NCI-H2107 (cell line): ENCODE measurements around the gene ERO1B.

Source experiments
- DNase-seq: peaks from one replicate; lab custom pipeline; 2025; lab: John Stamatoyannopoulos, UW

The ERO1B gene

DNA sequence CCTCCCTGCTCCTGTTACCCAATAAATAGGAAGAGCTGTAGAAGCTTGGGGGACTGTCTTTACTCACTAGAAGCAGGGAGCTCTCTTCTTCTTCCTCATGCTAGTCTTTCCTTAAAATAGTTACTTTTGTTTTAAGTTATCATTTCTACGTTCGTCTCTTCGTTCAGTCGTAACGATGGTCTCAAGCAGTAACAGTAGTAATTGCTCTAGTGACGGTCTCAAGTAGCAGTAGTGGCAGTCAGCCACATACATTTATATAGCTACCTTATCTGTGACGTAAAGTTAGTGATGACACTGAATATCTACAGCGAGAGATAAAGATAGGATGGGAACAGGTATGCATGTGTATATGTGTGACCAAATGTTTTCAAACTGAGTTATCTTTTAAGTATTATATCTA lies 15.4 kb upstream of the ERO1B start:
- DNase-seq: no peak

DNA sequence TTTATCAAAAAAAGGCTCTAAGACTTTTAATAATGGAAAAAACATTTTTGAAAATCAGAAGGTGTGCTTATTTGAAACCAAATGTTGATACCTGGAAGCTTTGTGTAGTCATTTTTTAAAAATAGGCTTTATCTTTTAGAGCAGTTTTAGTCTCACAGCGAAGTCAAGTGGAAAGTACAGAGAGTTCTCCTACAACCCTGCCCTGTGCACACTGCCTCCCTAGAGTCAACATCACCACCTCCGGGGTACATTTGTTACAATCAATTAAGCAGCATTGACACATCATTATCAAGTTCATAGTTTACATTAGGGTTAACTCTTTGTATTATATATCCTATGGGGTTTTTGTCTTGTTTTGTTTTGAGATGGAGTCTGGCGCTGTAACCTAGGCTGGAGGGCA lies 10.7 kb upstream of the ERO1B start:
- no peak for DNase-seq

DNA sequence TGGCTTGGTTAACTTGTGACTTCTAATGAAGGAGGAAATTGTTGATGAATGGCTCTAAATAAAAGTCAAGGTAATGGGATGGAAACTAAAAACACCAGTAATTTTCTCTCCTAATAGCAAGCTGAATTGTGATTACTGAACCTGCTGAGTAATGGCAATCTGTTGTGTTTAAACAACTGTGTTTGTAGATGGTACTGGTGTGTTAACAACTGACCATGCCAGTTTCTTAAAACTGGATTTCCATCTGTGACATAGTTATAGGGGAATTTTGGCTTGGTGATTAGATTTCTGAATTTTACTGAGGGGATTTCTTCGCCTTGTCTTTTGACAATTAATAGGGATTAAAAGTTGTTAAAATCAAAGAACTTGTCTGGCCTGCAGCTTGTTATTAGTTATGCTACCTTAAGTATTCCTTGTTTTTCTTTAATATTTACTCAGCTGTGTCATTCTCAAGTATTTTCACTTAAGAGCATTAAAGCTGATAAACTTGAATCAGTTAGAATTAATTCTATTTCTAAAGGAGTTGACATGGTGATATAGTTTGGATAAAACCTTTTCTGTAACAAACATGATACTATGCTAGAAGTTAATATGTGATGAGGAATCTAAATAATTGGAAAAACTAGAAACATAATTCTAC lies 7.9 kb upstream of the ERO1B start:
- DNase-seq: no peak

DNA sequence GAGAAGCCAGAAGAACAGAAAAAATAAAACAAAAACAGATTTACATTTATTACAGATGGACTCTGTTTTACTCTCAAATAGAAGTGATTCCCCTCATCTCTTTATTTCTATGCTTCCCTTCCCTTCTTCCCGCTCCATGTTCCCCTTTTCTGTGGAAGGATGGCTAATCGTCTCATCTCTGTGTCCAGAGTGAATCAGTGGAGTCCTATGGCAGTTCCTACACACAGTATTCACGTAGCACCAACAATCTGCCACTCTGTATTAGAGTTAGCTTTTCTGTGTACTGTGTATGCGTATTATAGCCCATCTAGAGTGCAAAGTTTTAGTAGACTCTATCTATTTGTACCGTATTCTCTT lies 6.8 kb upstream of the ERO1B start:
- no peak for DNase-seq

DNA sequence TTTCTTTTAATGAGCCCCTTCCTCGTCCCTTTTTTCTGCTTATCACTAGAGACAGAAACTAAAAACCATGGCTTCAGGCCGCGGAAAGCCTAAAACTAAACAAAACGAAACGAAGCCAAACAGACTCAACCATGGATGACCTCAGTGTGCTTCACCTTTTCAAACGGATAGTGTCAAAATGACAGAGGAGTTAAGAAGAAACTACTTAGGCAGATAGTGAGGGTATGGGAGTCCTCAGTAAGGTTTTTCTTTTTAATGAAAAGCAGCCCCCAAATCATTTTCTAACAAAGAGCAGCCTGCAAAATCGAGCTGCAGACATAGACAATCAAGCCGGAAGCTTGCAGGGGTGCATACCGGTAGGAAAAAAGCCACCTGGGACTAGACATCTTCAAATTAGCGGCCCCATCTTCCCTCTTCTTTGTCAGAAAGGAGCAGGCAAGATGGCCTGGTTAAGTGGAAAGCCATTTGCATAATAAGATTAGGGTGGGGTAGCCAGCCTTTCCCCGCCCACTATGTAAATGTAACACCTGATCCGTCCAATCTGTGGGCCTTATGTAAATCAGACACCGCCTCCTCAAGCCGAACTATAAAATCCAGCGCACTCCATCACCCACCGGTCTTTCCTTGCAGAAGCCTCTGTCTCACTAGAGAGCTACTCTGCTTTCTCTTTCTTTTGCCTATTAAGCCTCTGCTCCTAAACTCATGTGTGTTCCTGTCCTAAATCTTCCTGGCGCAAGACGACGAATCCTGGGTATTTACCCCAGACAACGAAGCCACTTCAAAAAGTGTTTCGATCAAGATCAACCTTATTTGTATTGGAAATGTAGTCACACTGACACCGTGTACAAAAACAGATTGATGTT lies 6.2 kb upstream of the ERO1B start:
- no peak for DNase-seq

DNA sequence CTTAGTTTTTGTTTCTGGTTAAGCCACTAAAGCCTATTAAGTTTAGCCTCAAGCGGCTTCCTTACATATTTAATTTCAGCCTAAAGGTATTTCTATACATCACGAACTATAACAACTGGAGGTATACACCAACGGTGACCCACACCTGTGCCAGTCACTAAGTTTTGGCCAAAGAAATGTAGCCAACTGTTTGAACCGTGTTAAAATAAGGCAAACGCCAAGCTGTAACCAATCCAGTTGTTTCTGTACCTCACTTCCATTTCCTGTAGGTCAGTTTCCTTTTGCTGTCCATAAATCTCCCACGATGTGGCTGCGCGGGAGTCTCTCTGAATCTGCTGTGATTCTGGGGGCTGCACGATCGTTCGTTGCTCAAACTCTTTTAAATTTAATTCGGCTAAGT lies 5.6 kb upstream of the ERO1B start:
- DNase-seq: no peak

DNA sequence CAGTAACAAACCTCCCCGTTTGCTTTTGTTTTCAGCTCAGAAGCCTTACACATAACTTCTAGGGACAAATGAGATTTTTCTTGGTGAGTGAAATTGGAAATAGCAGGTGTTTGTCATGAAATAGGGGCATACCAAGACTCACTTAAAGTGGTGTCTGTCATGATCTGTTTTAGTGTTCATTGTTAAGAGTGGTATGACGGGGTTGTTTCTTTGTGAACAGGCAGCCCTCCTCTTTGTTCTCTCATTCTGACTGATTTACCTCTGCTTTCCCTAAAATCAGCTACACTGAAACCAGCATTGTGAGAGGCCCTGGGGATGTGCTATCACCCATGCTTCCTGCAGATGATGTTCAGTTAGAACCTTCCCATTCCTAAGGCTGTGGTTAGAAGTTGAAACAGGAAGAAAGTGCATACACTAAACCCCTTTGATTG lies 2.5 kb upstream of the ERO1B start:
- no peak for DNase-seq

DNA sequence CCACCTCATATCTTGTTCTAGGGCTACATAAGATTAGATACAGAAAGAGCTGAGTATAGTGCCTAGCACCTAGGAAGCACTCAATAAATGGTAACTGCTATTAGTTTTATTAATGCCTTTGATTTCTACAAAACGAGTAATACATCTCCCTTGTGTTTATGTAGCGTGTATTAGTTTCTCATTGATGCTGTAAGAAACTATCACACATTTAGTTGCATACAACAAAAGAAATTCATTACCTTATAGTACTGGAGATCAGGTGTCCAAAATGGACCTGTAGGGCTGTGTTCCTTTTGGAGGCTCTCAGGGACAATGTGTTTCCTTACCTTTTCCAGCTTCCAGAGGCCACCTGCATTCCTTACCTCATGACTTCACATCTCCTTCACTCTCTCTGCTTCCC lies 961 bp upstream of the ERO1B start:
- DNase-seq: no peak

DNA sequence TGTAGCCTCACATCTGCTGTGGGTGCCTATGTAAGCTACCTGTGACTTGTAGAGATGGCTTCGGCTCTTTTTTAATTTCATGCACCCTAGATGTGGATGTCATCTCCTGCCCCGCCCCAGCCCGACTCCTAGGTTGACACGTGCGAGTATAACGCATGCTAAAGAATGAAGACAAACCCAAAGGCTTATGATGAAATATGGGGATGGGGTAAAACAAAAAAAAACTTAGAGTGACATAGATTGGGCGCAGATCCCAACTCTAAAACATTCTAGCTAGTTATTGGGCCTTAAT lies 613 bp upstream of the ERO1B start:
- DNase-seq: no peak

DNA sequence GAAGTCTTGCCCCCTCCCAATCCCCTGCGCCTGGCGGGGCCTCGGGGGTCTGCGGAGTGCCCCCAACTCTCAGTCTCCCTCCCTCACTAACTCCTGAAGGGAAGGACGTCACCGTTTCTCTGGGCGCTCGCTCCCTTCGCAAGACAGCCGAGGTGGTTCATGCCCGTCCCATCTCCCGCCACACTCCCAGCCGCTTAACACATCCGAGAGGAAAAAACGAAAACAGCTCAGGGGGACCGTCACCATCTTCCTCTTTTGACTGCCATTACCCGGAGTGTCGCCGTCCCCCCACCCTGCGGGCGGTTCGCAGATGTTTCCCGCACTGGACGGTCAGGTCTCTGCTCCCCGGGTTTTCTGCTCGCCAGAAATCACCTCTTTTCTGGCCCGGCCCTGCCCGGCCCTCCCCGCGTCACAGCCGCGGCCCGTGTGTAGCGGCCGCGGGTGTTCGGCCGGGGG lies 532 bp downstream of the ERO1B start:
- DNase-seq: peak; percentile 29

DNA sequence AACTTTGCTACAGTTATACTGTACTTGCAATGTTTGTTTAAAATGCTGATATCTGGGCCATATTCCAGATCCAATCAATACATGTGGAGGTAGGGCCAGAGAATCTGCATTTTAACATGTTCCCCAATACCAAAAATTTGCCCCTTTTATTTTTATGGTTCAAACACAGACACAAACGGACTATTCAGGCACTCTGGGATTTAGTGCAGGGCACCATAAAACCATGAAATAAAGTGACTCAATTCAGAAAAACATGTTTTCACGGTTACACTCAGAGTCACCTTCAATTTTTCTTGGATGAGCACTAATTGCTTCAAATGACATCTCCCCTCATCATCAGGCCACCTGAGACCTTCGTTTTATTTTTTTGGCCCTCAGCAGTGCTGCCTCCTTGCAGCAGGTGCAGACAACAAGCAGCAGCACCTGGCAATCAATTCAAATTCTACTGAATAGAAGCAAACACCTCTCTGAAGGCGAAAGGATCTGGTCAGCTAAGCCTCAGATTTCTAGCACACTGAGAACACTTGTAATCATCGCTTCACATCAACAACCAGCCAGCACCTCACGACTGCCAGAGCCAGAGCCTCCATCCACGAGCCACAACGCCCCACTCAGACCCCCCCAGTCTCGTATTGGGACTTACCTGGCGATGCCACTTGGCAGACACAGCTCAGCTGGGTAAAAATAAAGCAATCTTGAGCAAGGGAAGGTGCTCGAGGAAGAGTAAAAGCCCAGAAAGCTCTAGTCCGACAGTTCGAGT lies 1.1 kb downstream of the ERO1B start:
- DNase-seq: peak; percentile 62

DNA sequence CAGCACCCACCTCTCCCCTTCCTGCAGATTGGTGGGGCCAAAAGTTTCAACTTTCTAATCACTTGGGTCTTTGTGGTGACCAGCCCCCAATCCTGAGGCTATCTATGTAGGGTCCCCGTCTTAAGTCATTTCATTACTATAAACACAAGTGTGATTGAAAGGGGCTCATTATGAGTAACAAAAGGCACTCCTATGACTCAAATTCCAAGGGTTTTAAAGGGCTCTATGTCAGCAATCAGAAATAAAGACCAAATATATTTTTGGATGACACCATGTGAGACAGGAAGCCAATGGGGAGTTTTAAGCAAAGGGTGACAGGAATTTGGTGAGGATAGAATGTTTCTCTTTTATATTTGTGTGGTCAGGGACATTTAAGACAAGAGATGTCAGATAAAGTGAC lies 6.2 kb downstream of the ERO1B start:
- DNase-seq: no peak

DNA sequence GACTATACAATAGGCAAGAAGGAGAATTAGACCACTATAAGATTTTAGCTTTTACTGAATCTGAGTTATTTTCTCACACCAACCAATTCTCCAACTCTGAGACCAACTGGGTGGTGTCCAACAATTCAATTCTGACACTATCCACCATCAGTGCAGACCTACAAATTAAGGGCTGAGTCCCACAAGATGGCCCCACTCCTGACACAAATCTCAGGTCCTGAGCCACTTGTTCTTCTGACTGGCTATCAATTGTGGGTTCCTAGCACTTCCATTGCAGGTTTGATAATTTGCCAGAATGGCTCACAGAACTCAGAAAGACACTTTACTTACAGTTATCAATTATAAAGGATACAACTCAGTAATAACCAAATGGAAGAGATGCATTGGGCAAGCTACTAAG lies 6.7 kb downstream of the ERO1B start:
- DNase-seq: no peak

DNA sequence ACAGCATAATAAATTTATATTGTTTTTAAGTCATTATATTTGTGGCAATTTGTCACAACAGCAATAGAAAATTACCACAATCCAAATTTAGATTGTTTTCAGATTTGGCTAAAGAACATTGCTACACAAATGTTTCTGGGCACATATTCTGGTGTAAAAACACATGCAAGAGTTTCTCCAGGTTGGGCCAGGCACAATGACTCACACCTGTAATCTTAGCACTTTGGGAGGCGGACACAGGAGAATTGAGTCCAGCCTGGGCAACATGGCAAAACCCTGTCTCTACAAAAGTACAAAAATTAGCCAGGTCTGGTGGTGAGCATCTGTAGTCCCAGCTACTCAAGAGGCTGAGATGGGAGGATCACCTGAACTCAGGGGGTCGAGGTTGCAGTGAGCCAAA lies 8.4 kb downstream of the ERO1B start:
- no peak for DNase-seq

DNA sequence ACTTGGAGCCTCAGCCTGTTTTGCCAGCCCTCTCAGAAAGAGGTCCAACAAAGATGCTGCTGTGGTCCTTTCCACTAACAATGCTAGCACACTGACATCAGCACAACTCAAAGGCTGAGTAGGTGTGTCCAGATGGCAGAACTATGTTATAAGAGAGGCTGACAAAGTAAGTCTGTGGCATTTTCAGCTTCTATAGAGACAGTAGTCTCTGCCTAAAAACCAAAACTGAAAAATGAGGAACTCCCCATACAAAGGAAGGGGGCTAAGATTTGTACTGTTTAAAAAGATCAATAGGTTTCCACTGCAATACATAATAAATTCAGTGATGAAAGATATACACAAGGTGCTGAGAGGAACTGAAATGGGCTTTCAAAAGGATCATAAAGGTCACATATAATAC lies 12.3 kb downstream of the ERO1B start:
- no peak for DNase-seq

DNA sequence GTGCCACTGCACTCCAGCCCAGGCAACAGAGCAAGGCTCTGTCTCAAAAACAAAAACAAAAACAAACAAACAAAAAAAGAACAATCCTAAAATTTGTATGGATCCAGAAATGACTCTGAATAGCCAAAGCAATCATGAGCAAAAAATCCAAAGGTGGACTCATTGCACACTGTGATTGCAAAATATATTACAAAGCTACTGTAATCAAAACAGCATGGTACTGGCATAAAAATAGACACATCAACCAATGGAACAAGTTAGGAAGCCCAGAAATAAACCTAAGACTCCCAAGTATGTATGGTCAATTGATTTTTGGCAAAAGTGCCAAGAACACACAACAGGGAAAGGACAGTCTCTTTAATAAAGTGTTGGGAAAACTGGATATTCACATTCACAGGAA lies 19.9 kb downstream of the ERO1B start:
- no peak for DNase-seq

DNA sequence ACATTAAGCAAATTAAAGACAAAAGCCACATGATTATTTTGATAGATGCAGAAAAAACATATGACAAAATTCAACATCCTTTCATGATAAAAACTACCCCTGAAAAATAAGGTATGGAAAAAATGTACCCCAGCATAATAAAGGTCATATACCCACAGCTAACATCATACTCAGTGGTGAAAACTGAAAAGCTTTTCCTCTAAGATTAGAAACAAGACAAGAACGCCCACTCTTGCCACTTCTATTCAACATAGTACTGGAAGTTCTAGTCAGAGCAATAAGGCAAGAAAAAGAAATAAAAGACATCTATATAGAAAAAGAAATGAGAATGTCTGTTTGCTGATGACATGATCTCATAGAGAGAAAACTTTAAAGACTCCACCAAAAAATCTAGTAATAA lies 20.7 kb downstream of the ERO1B start:
- no peak for DNase-seq

DNA sequence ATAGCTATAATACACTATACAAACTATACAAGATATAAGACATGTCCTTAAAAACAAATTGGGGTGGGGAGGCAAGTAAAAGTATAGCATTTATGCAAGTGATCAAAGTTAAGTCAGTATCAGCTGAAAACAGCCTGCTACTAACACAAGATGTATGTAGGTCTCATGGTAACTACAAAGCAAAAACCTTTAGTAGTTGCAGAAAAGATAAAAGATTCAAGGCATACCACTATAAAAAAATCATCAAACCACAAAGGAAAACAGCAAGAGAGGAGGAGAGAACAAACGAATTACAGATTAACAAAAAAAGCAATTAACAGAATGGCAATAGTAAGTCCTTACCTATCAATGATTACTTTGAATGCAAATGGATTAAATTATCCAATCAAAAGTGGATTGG lies 22.7 kb downstream of the ERO1B start:
- no peak for DNase-seq

DNA sequence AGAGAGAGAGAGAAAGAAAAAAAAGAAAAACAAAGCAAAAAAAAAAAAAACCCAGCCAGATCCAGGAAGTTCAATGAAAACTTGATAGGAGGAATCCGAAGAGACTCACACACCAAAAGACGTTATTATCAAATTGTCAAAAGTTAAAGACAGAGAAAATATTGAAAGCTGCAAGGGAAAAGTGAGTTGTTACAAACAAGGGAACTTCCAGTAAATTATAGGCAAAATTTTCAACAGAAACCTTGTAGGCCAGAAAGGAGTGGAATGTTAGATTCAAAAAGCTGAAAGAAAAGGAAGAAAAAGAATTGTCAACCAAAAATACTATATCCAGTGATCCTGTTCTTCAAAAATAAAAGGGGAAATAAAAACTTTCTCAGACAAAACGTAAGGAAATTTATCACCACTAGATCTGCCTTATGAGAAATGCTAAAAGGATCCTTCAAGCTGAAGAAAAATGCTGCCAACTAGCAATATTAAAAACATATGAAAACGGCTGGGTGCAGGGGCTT lies 23.6 kb downstream of the ERO1B start:
- DNase-seq: no peak

DNA sequence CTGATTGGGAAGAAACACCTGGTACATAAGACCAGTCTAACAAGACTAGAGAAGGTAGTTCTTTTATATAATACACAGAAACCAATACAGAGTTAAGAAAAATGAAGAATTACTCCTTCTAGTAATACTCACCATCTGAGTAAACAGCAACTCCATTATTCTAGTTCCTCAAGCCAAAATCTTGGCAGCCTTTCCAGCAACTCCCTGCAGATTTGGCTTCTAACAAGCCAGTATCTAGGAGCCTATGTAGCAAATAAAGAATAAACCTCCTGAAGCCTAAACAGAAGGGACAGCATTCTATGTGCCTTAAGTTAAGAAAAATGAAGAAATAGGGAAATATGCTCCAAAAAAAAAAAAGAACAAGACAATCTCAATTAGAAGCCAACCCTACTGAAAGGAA lies 24.5 kb downstream of the ERO1B start:
- DNase-seq: no peak

DNA sequence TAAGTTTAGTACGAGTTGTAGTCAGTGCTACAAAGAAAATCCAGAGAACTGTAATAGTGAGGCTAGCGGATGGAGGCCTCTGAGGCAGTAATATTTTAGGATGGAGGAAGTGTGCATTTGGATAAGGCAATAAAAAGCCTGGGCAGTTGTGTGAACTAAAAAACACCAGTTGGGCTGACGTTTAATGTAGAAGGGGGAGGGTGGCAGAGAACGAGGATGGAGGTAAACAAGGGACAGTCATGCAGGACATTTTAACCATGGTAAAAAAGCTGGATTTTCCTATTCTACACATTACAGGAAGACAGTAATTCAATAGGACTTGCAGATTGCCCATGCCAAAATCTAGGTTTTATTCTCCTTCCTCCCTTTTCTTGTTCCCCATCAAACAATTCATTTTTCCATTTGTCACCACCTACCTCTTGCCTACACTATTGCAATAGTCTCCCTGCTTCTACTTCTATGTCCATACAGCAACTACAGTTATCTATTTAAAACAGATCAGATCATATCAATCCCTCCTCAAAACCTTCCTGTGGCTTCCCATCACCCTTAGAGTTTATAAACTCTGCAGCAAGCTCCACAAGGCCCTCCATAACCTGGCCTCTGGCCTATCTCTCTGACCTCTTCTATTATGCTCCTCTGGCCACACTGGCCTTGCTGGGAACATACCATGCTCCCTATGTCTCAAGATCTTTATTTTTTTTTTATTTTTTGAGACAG lies 27.7 kb downstream of the ERO1B start:
- DNase-seq: no peak

DNA sequence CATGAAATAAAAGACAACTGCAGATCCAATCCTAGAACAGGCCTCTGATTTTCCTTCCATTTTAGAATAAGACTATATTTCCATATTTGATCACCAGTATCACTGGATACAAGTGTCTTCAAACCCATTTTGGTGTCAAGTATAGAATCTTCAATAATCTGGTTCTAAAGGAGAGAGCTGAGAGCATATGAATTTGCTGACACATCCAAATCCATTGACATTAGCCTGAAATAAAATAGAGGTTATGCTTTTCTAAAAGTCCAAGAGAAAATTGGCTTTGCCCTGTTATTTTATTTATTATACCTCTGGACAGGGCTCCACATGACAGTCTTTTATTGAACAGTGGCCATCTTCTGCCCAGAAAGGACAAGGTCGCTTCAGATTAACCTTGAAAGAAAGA lies 28.6 kb downstream of the ERO1B start:
- no peak for DNase-seq
